ENCODE measurements around the gene HARS1.
A peak's percentile ranks its signal among the peaks of the same experiment; 100 is the strongest.
"Not testable (repeated sequence)": the region's sequence is repeated elsewhere in the genome, so short reads cannot be mapped to it uniquely, and the experiment has no call there.

HARS1 gene

DNA sequence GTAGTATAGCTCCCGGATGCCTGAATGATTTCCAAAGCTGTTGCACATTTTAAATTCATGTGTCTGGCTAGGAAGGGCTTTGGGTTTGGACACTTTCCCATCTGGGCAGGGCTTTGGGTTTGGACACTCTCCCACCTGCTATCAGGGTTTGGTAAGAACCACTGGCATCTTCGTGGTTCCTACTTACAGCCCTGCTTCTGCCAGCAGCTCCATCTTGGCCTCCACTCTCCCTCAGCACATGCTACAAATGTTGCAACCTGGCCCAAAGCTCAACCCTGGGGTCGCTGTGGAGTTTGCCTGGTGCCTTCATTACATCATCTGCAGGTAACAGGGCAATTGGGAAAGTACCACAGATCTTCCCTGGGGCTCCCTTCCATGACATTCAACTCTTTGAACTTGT lies 48.5 kb downstream of the HARS1 start:
- Histone ChIP-seq H3K4me3 (ENCODE audit: low read depth, low read length) (no peak overlapping the region), H3K9me3 (no peaks in the 10 kb centered on the region), H3K4me1 (peaks cover 3% of the 10 kb centered on the region; the same call in 1 of the 2 replicates), H3K36me3 (peaks cover 47% of the 10 kb centered on the region), H3K27me3 (no peaks in the 10 kb centered on the region)
- DNase-seq: no peak
- TF ChIP-seq, protein P1, sequence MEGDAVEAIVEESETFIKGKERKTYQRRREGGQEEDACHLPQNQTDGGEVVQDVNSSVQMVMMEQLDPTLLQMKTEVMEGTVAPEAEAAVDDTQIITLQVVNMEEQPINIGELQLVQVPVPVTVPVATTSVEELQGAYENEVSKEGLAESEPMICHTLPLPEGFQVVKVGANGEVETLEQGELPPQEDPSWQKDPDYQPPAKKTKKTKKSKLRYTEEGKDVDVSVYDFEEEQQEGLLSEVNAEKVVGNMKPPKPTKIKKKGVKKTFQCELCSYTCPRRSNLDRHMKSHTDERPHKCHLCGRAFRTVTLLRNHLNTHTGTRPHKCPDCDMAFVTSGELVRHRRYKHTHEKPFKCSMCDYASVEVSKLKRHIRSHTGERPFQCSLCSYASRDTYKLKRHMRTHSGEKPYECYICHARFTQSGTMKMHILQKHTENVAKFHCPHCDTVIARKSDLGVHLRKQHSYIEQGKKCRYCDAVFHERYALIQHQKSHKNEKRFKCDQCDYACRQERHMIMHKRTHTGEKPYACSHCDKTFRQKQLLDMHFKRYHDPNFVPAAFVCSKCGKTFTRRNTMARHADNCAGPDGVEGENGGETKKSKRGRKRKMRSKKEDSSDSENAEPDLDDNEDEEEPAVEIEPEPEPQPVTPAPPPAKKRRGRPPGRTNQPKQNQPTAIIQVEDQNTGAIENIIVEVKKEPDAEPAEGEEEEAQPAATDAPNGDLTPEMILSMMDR (IDR thresholded peaks at IDR 0.05; ENCODE audit: low read depth, low read length): no peak

DNA sequence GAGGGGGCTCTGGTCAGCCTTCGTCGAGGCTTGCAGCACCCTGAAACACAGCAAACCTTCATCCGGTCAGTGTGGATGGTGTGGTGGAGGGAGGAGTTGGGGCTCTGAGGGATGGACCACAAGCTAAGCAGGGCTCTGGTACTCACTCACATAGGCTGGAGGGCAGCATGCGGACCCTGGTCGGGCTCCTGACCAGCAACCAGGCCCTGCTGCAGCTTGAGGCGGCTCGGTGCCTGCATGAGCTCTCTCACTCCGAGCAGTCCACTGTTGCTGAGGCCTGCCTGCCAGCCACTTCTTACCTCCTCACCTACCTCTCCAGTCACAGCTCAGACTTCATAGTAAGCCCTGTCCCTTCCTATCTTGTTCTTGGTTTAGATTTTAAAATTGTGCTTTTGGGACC lies 49.5 kb downstream of the HARS1 start:
- no peaks in the 10 kb centered on the region for H3K27me3 ChIP-seq
- H3K36me3 ChIP-seq: peaks cover 47% of the 10 kb centered on the region
- TF ChIP-seq, protein P1 (IDR thresholded peaks at IDR 0.05; ENCODE audit: low read depth, low read length): no peak
- H3K4me3 ChIP-seq (ENCODE audit: low read depth, low read length): no peak overlapping the region
- H3K4me1 ChIP-seq: peaks cover 3% of the 10 kb centered on the region; the same call in 1 of the 2 replicates
- no peaks in the 10 kb centered on the region for H3K9me3 ChIP-seq
- DNase-seq: no peak

DNA sequence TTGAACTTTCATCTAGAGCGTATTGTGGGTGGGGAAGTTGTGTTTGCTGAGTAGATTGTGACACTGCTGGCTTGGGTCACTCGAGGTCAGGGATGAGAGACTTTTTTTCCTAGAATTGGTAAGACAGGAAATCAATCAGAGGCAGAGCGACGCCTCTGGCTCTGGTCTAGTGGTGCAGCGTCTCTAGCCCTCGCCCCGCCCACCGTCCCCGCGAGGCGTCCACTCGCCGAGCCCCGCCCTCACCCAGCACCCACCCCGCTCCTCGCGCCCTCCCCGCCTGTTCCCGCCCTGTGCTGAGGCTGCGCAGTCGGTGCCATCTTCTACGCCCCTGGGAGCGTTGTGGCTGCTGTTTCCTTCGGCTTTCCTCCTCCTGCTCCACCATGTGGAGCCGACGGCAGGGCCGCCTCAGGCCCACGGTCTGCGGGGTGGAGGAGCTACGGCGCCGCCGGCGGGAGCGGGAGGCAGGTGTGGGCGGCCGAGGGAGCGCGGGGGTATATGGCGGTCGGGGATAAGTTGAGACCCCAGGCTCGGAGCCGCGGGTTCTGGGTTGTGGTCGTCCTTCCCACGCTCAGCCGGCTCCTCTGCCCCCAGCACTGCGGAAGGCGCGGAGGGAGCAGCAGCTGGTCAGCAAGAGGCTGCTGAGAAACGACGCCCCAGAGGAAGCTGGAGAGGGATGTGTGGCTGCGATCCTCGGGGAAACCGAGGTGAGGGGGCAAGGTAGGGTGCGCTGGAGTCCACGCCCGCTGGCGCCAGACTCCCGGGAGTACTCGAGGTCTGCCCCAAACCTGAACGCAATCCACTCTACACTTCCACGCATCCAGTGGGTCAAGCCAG lies 51.8 kb downstream of the HARS1 start, which contains the start of gene TMCO6:
TSS of gene TMCO6 (plus strand) at position 304 of the 834 bp plus-strand sequence. CDS start at position 381, 77 bp downstream.
- peak within 1 kb of the TSS; percentile 81 for H3K4me3 ChIP-seq (ENCODE audit: low read depth, low read length)
- H3K27me3 ChIP-seq: no peaks in the 10 kb centered on the region
- peaks cover 30% of the 10 kb centered on the region for H3K36me3 ChIP-seq
- no peaks in the 10 kb centered on the region for H3K9me3 ChIP-seq
- peaks cover 3% of the 10 kb centered on the region; the same call in 1 of the 2 replicates for H3K4me1 ChIP-seq
- peak; percentile 99 for DNase-seq
- TF ChIP-seq, protein P1 (IDR thresholded peaks at IDR 0.05; ENCODE audit: low read depth, low read length): peak; percentile 60

DNA sequence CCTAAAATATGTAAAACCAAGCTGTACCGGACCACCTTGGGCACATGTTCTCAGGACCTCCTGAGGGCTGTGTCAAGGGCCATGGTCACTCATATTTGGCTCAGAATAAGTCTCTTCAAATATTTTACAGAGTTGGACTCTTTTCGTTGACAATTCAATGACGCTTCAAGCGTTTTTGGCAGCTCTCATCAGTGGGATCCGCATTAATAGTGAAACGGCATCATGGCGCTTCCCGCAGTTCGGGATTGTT lies 52.3 kb downstream of the HARS1 start:
- H3K27me3 ChIP-seq, H3K9me3 ChIP-seq, H3K4me1 ChIP-seq, DNase-seq: not testable (repeated sequence)
- H3K36me3 ChIP-seq: peaks cover 27% of the 10 kb centered on the region
- peak overlapping the region; percentile 81 for H3K4me3 ChIP-seq (ENCODE audit: low read depth, low read length)

DNA sequence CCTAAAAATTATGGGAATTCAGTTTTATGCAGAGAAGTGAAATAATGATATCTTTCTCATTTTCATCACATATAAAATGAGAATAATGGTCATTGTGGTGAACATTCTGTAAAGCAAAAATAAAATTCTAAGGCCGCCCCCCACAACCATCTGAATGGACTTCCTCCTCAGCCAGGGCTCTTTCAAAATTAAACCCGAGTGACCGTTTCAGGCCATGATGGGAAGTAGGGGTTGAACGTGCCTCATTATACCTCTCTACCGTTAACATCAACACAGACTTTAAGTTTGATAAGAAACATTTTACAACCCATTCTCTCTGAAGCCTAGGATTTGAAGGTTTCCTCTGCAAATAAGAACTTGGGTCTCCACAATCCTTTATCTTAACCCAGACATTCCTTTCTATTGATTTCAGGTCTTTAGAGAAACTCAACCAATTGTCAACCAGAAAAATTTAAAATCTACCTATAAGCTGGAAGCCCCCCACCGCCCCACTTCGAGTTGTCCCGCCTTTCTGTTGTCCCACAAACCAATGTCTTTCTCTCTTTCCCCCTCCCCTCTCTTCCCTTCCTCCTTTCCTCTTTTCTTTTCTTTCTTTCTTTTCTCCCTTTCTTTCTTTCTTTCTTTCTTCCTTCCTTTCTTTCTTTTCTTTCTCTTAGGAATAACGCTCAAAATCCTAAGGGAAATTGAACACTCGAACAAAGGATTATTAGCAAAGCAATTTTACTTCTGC lies 53.6 kb downstream of the HARS1 start:
- no peak overlapping the region for H3K4me3 ChIP-seq (ENCODE audit: low read depth, low read length)
- peaks cover 15% of the 10 kb centered on the region for H3K36me3 ChIP-seq
- TF ChIP-seq, protein P1 (IDR thresholded peaks at IDR 0.05; ENCODE audit: low read depth, low read length): no peak
- peaks cover 6% of the 10 kb centered on the region for H3K4me1 ChIP-seq
- DNase-seq: no peak
- no peaks in the 10 kb centered on the region for H3K9me3 ChIP-seq
- no peaks in the 10 kb centered on the region; the same call in 1 of the 2 replicates for H3K27me3 ChIP-seq

DNA sequence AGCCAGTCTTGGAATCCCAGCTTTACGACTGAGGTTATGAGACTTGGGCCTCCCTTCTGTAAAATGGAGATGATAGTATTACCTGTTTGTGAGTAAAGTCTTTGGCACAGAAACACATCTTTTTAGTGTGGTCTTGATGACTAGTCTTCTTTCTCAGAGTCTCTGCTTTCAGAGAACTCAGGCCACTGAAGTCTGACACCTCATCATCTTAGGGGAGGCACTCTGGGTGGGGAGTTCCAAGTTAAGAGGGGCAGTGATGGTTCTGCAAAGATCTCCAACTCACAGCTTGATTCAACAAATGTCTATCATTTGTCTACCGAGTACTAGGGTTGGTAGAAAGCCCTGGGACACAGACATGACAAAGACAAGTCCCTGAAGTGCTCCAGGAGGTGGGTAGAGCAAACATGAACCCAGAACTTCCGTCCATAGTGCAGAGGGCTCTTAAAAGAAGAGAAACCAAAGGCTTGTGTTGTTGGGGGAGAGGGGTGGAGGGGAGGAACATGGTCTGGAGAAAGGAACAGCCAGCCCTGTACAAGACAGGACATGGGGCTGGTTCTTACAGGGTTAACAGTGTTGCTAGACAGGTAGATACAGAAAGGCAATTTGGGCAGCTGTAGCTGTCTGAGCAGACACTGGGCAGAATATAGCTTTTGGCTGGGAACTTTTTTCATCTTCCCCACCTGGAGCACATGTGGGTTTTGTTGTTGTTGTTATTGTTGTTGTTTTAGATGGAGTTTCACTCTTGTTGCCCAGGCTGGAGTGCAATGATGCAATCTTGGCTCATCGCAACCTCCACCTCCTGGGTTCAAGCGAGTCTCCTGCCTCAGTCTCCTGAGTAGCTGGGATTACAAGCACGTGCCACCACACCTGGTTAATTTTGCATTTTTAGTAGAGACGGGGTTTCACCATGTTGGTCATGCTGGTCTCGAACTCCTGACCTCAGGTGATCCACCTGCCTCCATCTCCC lies 55.6 kb downstream of the HARS1 start:
- peaks cover 7% of the 10 kb centered on the region for H3K4me1 ChIP-seq
- no peaks in the 10 kb centered on the region for H3K36me3 ChIP-seq
- no peak overlapping the region for H3K4me3 ChIP-seq (ENCODE audit: low read depth, low read length)
- no peak for DNase-seq
- 0 out of 2 replicates have a peak, but pooled peaks cover 2% of the 10 kb centered on the region for H3K9me3 ChIP-seq
- H3K27me3 ChIP-seq: no peaks in the 10 kb centered on the region; the same call in 1 of the 2 replicates
- TF ChIP-seq, protein P1 (IDR thresholded peaks at IDR 0.05; ENCODE audit: low read depth, low read length): no peak
